Neural cell (in vitro differentiated cells): ENCODE data around the gene XXYLT1. TPM values are rescaled to one million over a fixed set of nuclear protein-coding genes. Genes with fewer than 3 reads are reported as not detected.

Experiments
- H2AFZ ChIP-seq: fragments of 200-600, 300-800 bp; sonication (generic), shearing (Covaris generic); 2 replicates; pipeline ENCODE4 v1.6.0; 2014; ENCODE audit warnings: low read depth, mild to moderate bottlenecking, antibody characterized with exemption, low read length, moderate library complexity
- H3F3A ChIP-seq: fragments of 200-600 bp; shearing (Covaris generic); 2 replicates; pipeline ENCODE4 v1.6.1; 2016; ENCODE audit warnings: mild to moderate bottlenecking, moderate library complexity, mixed read lengths, antibody characterized with exemption, low read length; ENCODE audit not compliant: insufficient read depth, poor library complexity, severe bottlenecking
- H3K27ac ChIP-seq: fragments of 200-600, 300-800 bp; sonication (generic), shearing (Covaris generic); 2 replicates; pipeline ENCODE4 v1.5.1; 2014; ENCODE audit warnings: mild to moderate bottlenecking, low read length, moderate library complexity
- H3K27me3 ChIP-seq: fragments of 300-800, 200-600 bp; sonication (generic), shearing (Covaris generic); 2 replicates; pipeline ENCODE4 v1.6.0; 2014; ENCODE audit warnings: mild to moderate bottlenecking, low read depth, low read length, moderate library complexity; ENCODE audit not compliant: insufficient read depth
- H3K36me3 ChIP-seq: fragments of 300-800, 200-600 bp; sonication (generic), shearing (Covaris generic); 2 replicates; pipeline ENCODE4 v1.5.1; 2014; ENCODE audit warnings: mild to moderate bottlenecking, antibody characterized with exemption, low read length, moderate library complexity; ENCODE audit not compliant: insufficient read depth
- H3K4me2 ChIP-seq: fragments of 300-800, 200-600 bp; sonication (generic), shearing (Covaris generic); 2 replicates; pipeline ENCODE4 v1.6.0; 2014; ENCODE audit warnings: mild to moderate bottlenecking, low read length
- H3K4me3 ChIP-seq: fragments of 300-800, 200-600 bp; sonication (generic), shearing (Covaris generic); 2 replicates; pipeline ENCODE4 v1.5.1; 2014; ENCODE audit warnings: mild to moderate bottlenecking, low read length, moderate library complexity
- H3K79me2 ChIP-seq: fragments of 200-600 bp; shearing (Covaris generic); replicated peaks from 2 replicates; pipeline ENCODE4 v1.6.0; 2014; ENCODE audit warnings: mild to moderate bottlenecking, low read length, moderate library complexity; ENCODE audit not compliant: insufficient read depth
- H3K9ac ChIP-seq: fragments of 300-800, 200-600 bp; sonication (generic), shearing (Covaris generic); 2 replicates; pipeline ENCODE4 v1.6.1; 2016; ENCODE audit warnings: mild to moderate bottlenecking, low read length, mixed read lengths
- H3K9me2 ChIP-seq: fragments of 200-600 bp; shearing (Covaris generic); 2 replicates; pipeline ENCODE4 v1.6.1; 2016; ENCODE audit warnings: mild to moderate bottlenecking, low read length, mixed read lengths; ENCODE audit not compliant: insufficient read depth
- H3K9me3 ChIP-seq: fragments of 200-600, 300-800 bp; sonication (generic), shearing (Covaris generic); 2 replicates; pipeline ENCODE4 v1.6.1; 2016; ENCODE audit warnings: mild to moderate bottlenecking, mixed run types, low read length, moderate library complexity, mixed read lengths
- H4K20me1 ChIP-seq: fragments of 200-600 bp; shearing (Covaris generic); 2 replicates; pipeline ENCODE4 v1.6.1; 2016; ENCODE audit warnings: mild to moderate bottlenecking, mixed run types; ENCODE audit not compliant: insufficient read depth
- EZH2 ChIP-seq: fragments of 200-600, 300-800 bp; shearing (Covaris generic), sonication (generic); IDR thresholded peaks from 2 replicates; pipeline ENCODE4 v1.6.1; 2014; ENCODE audit warnings: antibody characterized with exemption, low read length, borderline replicate concordance, mild to moderate bottlenecking; ENCODE audit not compliant: insufficient read depth, poor library complexity, severe bottlenecking
- MXI1 ChIP-seq: fragments of 450-650 bp; conservative IDR thresholded peaks from 2 replicates; pipeline ENCODE4 v1.6.1; 2014; ENCODE audit warnings: antibody characterized with exemption, mild to moderate bottlenecking; ENCODE audit not compliant: poor library complexity, severe bottlenecking
- POLR2AphosphoS5 ChIP-seq: IDR thresholded peaks from 2 replicates; pipeline ENCODE4 v1.6.1; 2012
- RAD21 ChIP-seq: fragments of 450-650 bp; conservative IDR thresholded peaks from 2 replicates; pipeline ENCODE4 v1.6.1; 2014; ENCODE audit warnings: antibody characterized with exemption, mild to moderate bottlenecking, moderate library complexity
- SMC3 ChIP-seq: fragments of 450-650 bp; conservative IDR thresholded peaks from 2 replicates; pipeline ENCODE4 v1.6.1; 2014; ENCODE audit warnings: antibody characterized with exemption, mild to moderate bottlenecking, moderate library complexity; ENCODE audit not compliant: poor library complexity
- TAF1 ChIP-seq: IDR thresholded peaks from 2 replicates; pipeline ENCODE4 v1.6.1; 2012; ENCODE audit warnings: low read depth
- polyA plus RNA-seq: library from polyadenylated mRNA; depleted of rRNA; stranded (reverse); fragments of >200 nt; gene quantifications from 2 replicates; pipeline ENCODE4 v1.2.3, GENCODE V29; 2014
- TF ChIP-seq, protein P1 (sequence below): IDR thresholded peaks from 2 replicates; pipeline ENCODE4 v1.6.1; 2012; ENCODE audit warnings: borderline replicate concordance
- TF ChIP-seq, protein P2 (sequence below): fragments of 450-650 bp; IDR thresholded peaks from 2 replicates; pipeline ENCODE4 v1.5.1; 2014; ENCODE audit warnings: antibody characterized with exemption, mild to moderate bottlenecking, moderate library complexity; ENCODE audit not compliant: poor library complexity, severe bottlenecking

The XXYLT1 gene
- polyA plus RNA-seq, 1 donor from 2014 or later: 25.4 TPM

DNA sequence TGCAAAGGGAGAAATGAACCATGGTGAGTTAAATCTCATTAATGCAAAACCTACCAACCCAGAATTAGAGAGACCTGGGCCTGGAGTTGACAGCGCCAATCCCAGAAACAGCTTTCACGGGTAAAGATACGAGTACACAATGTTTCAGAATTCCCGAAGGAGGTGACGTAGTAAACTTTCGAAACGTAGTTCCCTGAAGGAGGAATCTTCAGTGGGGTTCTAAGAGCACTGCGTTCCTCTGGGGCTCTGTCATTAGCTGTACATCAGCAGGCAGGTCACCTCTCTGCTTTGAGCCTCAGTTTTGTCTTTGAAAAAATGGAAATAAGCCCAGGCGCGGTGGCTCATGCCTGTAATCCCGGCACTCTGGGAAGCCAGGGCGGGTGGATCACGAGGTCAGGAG lies 152.3 kb downstream of the XXYLT1 start:
- Histone ChIP-seq H3K79me2 (no peaks in the 10 kb centered on the region), H3K4me2 (no peak overlapping the region), H3K9me3 (no peaks in the 10 kb centered on the region), H3K27me3 (no peaks in the 10 kb centered on the region), H3K9me2 (no peaks in the 10 kb centered on the region), H3K4me3 (no peak overlapping the region), H3K27ac (no peak overlapping the region), H3K9ac (no peak overlapping the region), H3K36me3 (no peaks in the 10 kb centered on the region), H3F3A (no peaks in the 10 kb centered on the region), H4K20me1 (no peaks in the 10 kb centered on the region), H2AFZ (no peak overlapping the region)
- no peak for TF ChIP-seq EZH2
- TF ChIP-seq, protein P1, sequence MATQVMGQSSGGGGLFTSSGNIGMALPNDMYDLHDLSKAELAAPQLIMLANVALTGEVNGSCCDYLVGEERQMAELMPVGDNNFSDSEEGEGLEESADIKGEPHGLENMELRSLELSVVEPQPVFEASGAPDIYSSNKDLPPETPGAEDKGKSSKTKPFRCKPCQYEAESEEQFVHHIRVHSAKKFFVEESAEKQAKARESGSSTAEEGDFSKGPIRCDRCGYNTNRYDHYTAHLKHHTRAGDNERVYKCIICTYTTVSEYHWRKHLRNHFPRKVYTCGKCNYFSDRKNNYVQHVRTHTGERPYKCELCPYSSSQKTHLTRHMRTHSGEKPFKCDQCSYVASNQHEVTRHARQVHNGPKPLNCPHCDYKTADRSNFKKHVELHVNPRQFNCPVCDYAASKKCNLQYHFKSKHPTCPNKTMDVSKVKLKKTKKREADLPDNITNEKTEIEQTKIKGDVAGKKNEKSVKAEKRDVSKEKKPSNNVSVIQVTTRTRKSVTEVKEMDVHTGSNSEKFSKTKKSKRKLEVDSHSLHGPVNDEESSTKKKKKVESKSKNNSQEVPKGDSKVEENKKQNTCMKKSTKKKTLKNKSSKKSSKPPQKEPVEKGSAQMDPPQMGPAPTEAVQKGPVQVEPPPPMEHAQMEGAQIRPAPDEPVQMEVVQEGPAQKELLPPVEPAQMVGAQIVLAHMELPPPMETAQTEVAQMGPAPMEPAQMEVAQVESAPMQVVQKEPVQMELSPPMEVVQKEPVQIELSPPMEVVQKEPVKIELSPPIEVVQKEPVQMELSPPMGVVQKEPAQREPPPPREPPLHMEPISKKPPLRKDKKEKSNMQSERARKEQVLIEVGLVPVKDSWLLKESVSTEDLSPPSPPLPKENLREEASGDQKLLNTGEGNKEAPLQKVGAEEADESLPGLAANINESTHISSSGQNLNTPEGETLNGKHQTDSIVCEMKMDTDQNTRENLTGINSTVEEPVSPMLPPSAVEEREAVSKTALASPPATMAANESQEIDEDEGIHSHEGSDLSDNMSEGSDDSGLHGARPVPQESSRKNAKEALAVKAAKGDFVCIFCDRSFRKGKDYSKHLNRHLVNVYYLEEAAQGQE: no peak
- no peak for TF ChIP-seq SMC3
- TF ChIP-seq, protein P2, sequence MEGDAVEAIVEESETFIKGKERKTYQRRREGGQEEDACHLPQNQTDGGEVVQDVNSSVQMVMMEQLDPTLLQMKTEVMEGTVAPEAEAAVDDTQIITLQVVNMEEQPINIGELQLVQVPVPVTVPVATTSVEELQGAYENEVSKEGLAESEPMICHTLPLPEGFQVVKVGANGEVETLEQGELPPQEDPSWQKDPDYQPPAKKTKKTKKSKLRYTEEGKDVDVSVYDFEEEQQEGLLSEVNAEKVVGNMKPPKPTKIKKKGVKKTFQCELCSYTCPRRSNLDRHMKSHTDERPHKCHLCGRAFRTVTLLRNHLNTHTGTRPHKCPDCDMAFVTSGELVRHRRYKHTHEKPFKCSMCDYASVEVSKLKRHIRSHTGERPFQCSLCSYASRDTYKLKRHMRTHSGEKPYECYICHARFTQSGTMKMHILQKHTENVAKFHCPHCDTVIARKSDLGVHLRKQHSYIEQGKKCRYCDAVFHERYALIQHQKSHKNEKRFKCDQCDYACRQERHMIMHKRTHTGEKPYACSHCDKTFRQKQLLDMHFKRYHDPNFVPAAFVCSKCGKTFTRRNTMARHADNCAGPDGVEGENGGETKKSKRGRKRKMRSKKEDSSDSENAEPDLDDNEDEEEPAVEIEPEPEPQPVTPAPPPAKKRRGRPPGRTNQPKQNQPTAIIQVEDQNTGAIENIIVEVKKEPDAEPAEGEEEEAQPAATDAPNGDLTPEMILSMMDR: no peak
- TF ChIP-seq RAD21: no peak
- no peak for TF ChIP-seq TAF1
- TF ChIP-seq POLR2AphosphoS5: no peak
- TF ChIP-seq MXI1: no peak

DNA sequence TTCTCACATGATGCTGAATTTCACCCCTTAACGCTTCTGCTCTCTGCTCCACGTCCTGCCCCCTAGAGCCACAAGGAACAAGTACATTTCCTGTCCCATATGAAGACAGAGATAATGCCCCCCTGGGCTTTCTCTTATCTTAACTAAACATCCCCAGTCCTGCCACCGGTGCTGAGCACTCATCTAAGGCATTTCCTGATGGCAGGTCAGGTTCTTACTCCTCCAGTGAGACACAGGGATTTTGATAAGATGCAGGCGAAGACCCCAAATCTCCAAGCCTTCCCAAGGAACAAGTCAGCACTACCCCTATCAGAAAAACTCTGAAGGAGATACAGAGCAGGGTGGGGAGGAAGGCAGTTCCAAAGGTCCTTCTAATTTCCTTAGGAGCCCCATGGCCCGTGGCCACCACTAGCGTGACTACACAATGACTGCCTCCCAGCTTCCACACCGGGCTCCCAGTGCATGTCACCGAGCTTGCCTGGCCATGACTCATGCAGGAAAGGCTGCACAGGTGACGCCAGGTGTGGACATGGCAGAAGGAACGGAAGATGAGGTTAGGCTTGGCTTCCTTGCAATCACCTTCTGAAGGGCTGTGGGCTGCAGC lies 152.9 kb downstream of the XXYLT1 start:
- no peak for TF ChIP-seq SMC3
- no peak for TF ChIP-seq RAD21
- TF ChIP-seq, protein P2: no peak
- no peak for TF ChIP-seq TAF1
- no peak for TF ChIP-seq POLR2AphosphoS5
- H3K9ac ChIP-seq: no peak overlapping the region
- no peak overlapping the region for H3K27ac ChIP-seq
- no peak overlapping the region for H2AFZ ChIP-seq
- no peak overlapping the region for H3K4me2 ChIP-seq
- H3K9me2 ChIP-seq: no peaks in the 10 kb centered on the region
- no peaks in the 10 kb centered on the region for H4K20me1 ChIP-seq
- H3K9me3 ChIP-seq: no peaks in the 10 kb centered on the region
- H3K36me3 ChIP-seq: no peaks in the 10 kb centered on the region
- H3K27me3 ChIP-seq: no peaks in the 10 kb centered on the region
- no peak overlapping the region for H3K4me3 ChIP-seq
- no peaks in the 10 kb centered on the region for H3F3A ChIP-seq
- no peaks in the 10 kb centered on the region for H3K79me2 ChIP-seq
